Suprapubic skin (tissue), 4 donors: Measurements from ENCODE around the gene EFCAB6. TPM values are rescaled to one million over a fixed set of nuclear protein-coding genes. Genes with fewer than 3 reads are reported as not detected.

ENCODE experiments used
- DNase-seq, 2 donors: peaks; one replicate each; pipeline ENCODE4 v3.0.0-alpha.2; 2019; ENCODE audit warnings: low spot score in 2 of 2
- H3K27ac ChIP-seq: fragments of 200-600 bp; sonication (generic); one replicate; pipeline ENCODE4 v1.5.1; 2019
- H3K27me3 ChIP-seq: fragments of 200-600 bp; sonication (generic); one replicate; pipeline ENCODE4 v1.5.1; 2019
- H3K36me3 ChIP-seq: fragments of 200-600 bp; sonication (generic); one replicate; pipeline ENCODE4 v1.5.1; 2019
- H3K4me1 ChIP-seq: fragments of 200-600 bp; sonication (generic); one replicate; pipeline ENCODE4 v1.5.1; 2019
- H3K4me3 ChIP-seq: fragments of 200-600 bp; sonication (generic); one replicate; pipeline ENCODE4 v1.5.1; 2019; ENCODE audit warnings: mild to moderate bottlenecking
- H3K9me3 ChIP-seq: fragments of 200-600 bp; sonication (generic); one replicate; pipeline ENCODE4 v1.5.1; 2019
- CTCF ChIP-seq, 2 donors: fragments of 200-600 bp in 1 of 2; fragments of 450-650 bp in 1 of 2; sonication (generic) in 1 of 2; IDR thresholded peaks; one replicate each; pipeline ENCODE4 v1.5.1; 2016 to 2019; ENCODE audit warnings: antibody characterized with exemption in 2 of 2, mild to moderate bottlenecking in 1 of 2, moderate library complexity in 1 of 2
- EP300 ChIP-seq: sonication (generic); formaldehyde crosslinking; IDR thresholded peaks from one replicate; pipeline ENCODE4 v1.6.1; 2017; ENCODE audit warnings: antibody characterized with exemption
- POLR2A ChIP-seq, 2 donors: fragments of 450-650 bp; IDR thresholded peaks; one replicate each; pipeline ENCODE4 v1.6.1; 2017; ENCODE audit warnings: antibody characterized with exemption in 2 of 2, mild to moderate bottlenecking in 2 of 2, moderate library complexity in 2 of 2
- POLR2AphosphoS5 ChIP-seq, 3 donors: sonication (generic); formaldehyde crosslinking; IDR thresholded peaks; one replicate each; pipeline ENCODE4 v1.6.1; 2017; ENCODE audit warnings: antibody characterized with exemption in 3 of 3
- WGBS: methylation state at CpG from one replicate; pipeline ENCODE4 v1.1.5; 2018; 5-methylcytosine and 5-hydroxymethylcytosine counted together
- total RNA-seq, 4 donors: library from RNA; depleted of rRNA; stranded (reverse); fragments of >200 nt; gene quantifications; one replicate each; pipeline ENCODE4 v1.1.0, GENCODE V29; 2016

The EFCAB6 gene
- total RNA-seq, 4 donors from 2014 or later = 1.9 to 4.9 (median 2.9) TPM

- peaks cover 14% of the 10 kb centered on the region for H3K4me1 ChIP-seq
- TF ChIP-seq POLR2A (IDR thresholded peaks at IDR 0.05) = no peak
- TF ChIP-seq POLR2AphosphoS5 (IDR thresholded peaks at IDR 0.05) = no peak
- TF ChIP-seq EP300 = no peak
- no peak for TF ChIP-seq CTCF (IDR thresholded peaks at IDR 0.05)
- no peak overlapping the region for H3K4me3 ChIP-seq
- no peak overlapping the region for H3K27ac ChIP-seq
- DNase-seq = no peak
- no peaks in the 10 kb centered on the region for H3K36me3 ChIP-seq
- no peaks in the 10 kb centered on the region for H3K9me3 ChIP-seq
- WGBS = 54% methylated on average over 1 of the region's 1 CpG
- no peaks in the 10 kb centered on the region for H3K27me3 ChIP-seq
These were observed 85.1 kb downstream of the EFCAB6 start for GRCh38 chr22:43726964-43727543.

DNA sequence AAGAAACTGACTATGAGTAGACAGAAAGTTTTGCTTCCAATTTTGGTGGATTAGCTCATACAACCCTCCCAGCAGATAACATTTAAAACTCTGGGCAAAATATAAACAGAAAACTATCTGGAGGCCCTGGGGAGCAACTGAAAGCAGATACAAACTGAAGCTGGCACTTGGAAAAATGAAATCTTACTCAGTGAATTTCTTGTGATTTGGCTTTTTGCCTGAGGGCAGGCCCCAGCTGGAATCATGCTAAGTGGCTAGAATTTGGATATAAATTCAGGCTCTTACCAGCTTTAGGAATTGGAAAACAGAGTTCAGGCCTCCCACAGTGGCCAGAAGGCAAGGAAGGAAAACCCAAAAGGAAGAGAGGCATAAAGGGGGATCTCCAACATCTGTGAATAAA, 85.8 kb downstream of the EFCAB6 start:
- Histone ChIP-seq H3K36me3 (no peaks in the 10 kb centered on the region), H3K4me3 (no peak overlapping the region), H3K9me3 (no peaks in the 10 kb centered on the region), H3K4me1 (peaks cover 14% of the 10 kb centered on the region), H3K27ac (no peak overlapping the region), H3K27me3 (no peaks in the 10 kb centered on the region)
- DNase-seq = no peak
- no peak for TF ChIP-seq POLR2A (IDR thresholded peaks at IDR 0.05)
- no peak for TF ChIP-seq EP300
- TF ChIP-seq POLR2AphosphoS5 (IDR thresholded peaks at IDR 0.05) = no peak
- TF ChIP-seq CTCF (IDR thresholded peaks at IDR 0.05) = no peak

DNA sequence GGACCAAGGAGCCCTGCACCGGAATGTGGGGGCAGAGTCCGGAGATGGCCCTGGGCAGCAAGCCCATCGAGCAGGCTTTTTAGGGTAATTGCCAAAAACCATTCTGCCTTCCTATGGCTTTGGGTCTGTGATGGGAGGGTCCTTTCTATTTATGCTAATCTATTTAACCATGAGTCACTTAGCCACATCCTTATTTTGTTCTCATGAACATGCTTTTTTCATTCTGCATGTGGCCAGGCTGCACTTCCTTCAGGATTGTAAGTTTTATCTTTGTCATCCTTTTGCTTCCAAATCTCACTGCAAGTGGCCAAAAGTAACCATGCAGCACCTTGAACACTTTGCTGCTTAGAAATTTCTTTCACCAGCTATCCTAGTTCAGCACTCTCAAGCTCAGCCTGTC, 88.3 kb downstream of the EFCAB6 start:
- DNase-seq = no peak
- Histone ChIP-seq H3K4me1 (peaks cover 14% of the 10 kb centered on the region), H3K27me3 (no peaks in the 10 kb centered on the region), H3K36me3 (no peaks in the 10 kb centered on the region), H3K4me3 (no peak overlapping the region), H3K9me3 (no peaks in the 10 kb centered on the region), H3K27ac (no peak overlapping the region)
- 71% methylated on average over 3 of the region's 3 CpGs for WGBS
- TF ChIP-seq POLR2AphosphoS5 (IDR thresholded peaks at IDR 0.05) = no peak
- TF ChIP-seq EP300 = no peak

DNA sequence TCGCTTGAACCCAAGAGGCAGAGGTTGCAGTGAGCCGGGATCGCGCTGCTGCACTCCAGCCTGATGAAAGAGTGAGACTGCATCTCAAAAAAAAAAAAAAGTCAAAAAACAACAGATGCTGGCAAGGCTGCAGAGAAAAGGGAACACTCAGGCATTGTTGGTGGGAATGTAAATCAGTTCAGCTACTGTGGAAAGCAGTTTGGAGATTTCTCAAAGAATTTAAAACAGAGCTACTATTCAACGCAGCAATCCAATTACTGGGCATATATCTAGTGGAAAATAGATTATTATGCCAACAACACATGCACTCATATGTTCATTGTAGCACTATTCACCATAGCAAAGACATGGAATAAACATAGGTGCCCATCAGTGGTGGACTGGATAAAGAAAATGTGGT, 89.7 kb downstream of the EFCAB6 start:
- no peaks in the 10 kb centered on the region for H3K27me3 ChIP-seq
- H3K4me1 ChIP-seq = peaks cover 14% of the 10 kb centered on the region
- WGBS = 84% methylated on average over 5 of the region's 5 CpGs
- H3K9me3 ChIP-seq = no peaks in the 10 kb centered on the region
- H3K4me3 ChIP-seq = no peak overlapping the region
- DNase-seq = no peak
- H3K36me3 ChIP-seq = no peaks in the 10 kb centered on the region
- no peak overlapping the region for H3K27ac ChIP-seq
- TF ChIP-seq POLR2A (IDR thresholded peaks at IDR 0.05) = no peak
- TF ChIP-seq POLR2AphosphoS5 (IDR thresholded peaks at IDR 0.05) = no peak
- TF ChIP-seq EP300 = no peak
- no peak for TF ChIP-seq CTCF (IDR thresholded peaks at IDR 0.05)

DNA sequence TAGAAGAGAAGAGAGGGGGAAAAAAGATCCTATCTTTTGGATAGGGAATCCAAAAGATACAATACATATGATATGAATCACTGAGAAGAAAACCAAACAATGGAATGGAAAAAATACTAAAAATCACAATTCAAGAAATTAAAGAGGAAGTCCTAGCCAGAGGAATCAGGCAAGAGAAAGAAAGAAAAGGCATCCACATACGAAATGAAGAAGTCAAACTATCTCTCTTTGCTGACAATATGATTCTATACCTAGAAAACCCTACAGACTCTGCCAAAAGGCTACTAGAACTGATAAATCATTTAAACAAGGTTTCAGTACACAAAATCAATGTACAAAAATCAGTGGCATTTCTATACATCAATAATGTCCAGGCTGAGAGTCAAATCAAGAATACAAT, 91.4 kb downstream of the EFCAB6 start:
- no peak overlapping the region for H3K27ac ChIP-seq
- no peaks in the 10 kb centered on the region for H3K9me3 ChIP-seq
- no peak for TF ChIP-seq CTCF (IDR thresholded peaks at IDR 0.05)
- no peak for TF ChIP-seq EP300
- TF ChIP-seq POLR2AphosphoS5 (IDR thresholded peaks at IDR 0.05) = no peak
- no peak for TF ChIP-seq POLR2A (IDR thresholded peaks at IDR 0.05)
- H3K36me3 ChIP-seq = no peaks in the 10 kb centered on the region
- H3K4me3 ChIP-seq = no peak overlapping the region
- H3K27me3 ChIP-seq = no peaks in the 10 kb centered on the region
- DNase-seq = no peak
- H3K4me1 ChIP-seq = peaks cover 5% of the 10 kb centered on the region
- WGBS = 62% methylated on average over 1 of the region's 1 CpG

DNA sequence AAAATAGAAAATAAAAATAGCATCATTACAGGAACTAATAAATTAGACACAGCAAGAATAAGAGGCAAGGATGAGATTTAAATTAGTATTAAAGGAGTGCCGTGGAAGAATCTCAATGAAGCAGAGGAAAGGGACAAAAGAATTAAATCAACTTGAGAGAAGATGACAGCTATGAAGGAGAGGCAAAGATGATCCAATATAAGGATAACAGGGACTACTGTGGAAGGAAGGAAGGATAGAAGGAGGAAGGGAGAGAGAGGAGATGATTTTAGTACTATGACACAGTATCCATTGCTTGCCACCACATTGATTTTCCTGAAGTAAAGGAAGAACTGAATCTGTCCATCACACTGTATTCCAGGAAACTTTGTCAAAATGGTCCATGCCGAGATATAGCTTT, 98.0 kb downstream of the EFCAB6 start:
- H3K4me3 ChIP-seq = no peak overlapping the region
- no peak for TF ChIP-seq EP300
- TF ChIP-seq POLR2A (IDR thresholded peaks at IDR 0.05) = no peak
- TF ChIP-seq CTCF (IDR thresholded peaks at IDR 0.05) = no peak
- TF ChIP-seq POLR2AphosphoS5 (IDR thresholded peaks at IDR 0.05) = no peak
- 95% methylated on average over 2 of the region's 2 CpGs for WGBS
- H3K36me3 ChIP-seq = no peaks in the 10 kb centered on the region
- H3K9me3 ChIP-seq = no peaks in the 10 kb centered on the region
- H3K27ac ChIP-seq = no peak overlapping the region
- DNase-seq = no peak
- no peaks in the 10 kb centered on the region for H3K4me1 ChIP-seq
- H3K27me3 ChIP-seq = no peaks in the 10 kb centered on the region
